Measurements from ENCODE around the gene LHX6.

LHX6 gene

GRCh38 chr9:122215663-122216062 lies 13.1 kb downstream of the LHX6 start:
- no peak for DNase-seq

GRCh38 chr9:122214507-122214906 lies 14.2 kb downstream of the LHX6 start:
- no peak for DNase-seq

- DNase-seq = peak; percentile 65
Measured at GRCh38 chr9:122213589-122214413, 15.0 kb downstream of the LHX6 start.

- DNase-seq = no peak
Measured at GRCh38 chr9:122213102-122213588, 15.6 kb downstream of the LHX6 start.

GRCh38 chr9:122212473-122213004 lies 16.2 kb downstream of the LHX6 start:
- no peak for DNase-seq

GRCh38 chr9:122209451-122209850 lies 19.3 kb downstream of the LHX6 start:
- no peak for DNase-seq

- DNase-seq = no peak
Measured at GRCh38 chr9:122207096-122207495, 21.7 kb downstream of the LHX6 start.

GRCh38 chr9:122206118-122207046 lies 22.4 kb downstream of the LHX6 start:
- no peak for DNase-seq

- DNase-seq = no peak
Measured at GRCh38 chr9:122205176-122205575, 23.6 kb downstream of the LHX6 start.

GRCh38 chr9:122204491-122204890 lies 24.3 kb downstream of the LHX6 start:
- DNase-seq = no peak

GRCh38 chr9:122204055-122204454 lies 24.7 kb downstream of the LHX6 start:
- DNase-seq = no peak

- no peak for DNase-seq
Measured at GRCh38 chr9:122202111-122202510, 26.6 kb downstream of the LHX6 start.

- DNase-seq = no peak
Measured at GRCh38 chr9:122201641-122202040, 27.1 kb downstream of the LHX6 start.

GRCh38 chr9:122200960-122201595 lies 27.7 kb downstream of the LHX6 start:
- no peak for DNase-seq

- DNase-seq = no peak
Measured at GRCh38 chr9:122197882-122198281, 30.9 kb downstream of the LHX6 start.

- DNase-seq = no peak
Measured at GRCh38 chr9:122197426-122197825, 31.3 kb downstream of the LHX6 start.

GRCh38 chr9:122195875-122196274 lies 32.9 kb downstream of the LHX6 start:
- no peak for DNase-seq

GRCh38 chr9:122193651-122194050 lies 35.1 kb downstream of the LHX6 start:
- no peak for DNase-seq

GRCh38 chr9:122192914-122193525 lies 35.7 kb downstream of the LHX6 start:
- no peak for DNase-seq

GRCh38 chr9:122192261-122192875 lies 36.4 kb downstream of the LHX6 start:
- no peak for DNase-seq

- DNase-seq = no peak
Measured at GRCh38 chr9:122191584-122191983, 37.2 kb downstream of the LHX6 start.
